Measurements from ENCODE around the gene CTDSP2. TPM values are rescaled to one million over a fixed set of nuclear protein-coding genes. Genes with fewer than 3 reads are reported as not detected.

Gene CTDSP2
- total and polyA plus RNA-seq, 2 of the 8 experiments (the other 6 are each of a cell fraction or from before 2014, with no cell fraction given) = 71.3 to 91.7 TPM

DNA sequence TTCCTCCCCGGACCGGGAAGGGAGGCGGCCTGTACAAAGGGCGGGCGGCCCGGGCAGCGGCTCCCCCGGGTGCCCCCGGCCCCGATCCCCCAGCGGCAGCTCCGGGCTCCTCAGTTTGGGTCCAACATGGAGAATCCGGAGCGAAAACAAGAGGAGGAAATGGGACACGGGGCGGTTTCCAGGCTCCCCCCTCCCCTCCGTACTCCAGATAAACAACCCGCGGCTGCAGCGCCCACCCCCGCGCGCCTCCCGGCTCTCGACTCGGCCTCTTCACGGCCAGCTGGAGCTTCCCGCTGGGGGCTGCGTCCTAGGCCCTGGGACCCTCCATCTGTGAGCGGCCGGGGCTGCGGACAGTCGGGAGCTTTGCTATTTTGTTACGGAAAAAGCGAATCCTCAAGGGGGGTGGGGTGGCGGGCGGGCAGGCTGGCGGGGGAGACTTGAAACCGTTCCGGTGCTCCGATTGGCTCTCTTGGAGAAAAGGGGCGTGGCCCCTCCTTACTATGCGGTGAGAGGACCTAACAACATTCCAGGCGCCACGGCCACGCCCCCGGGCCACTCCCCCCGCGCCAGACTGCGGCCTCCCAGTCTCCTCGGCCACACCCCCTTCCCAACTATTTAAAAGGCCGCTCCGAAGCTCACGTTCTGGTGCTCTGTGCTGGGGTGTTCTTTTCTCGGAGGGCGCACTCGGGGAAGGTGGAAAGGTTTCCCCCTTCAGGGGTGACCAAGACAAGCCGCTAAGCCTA lies at the start of gene CTDSP2 (continued):
- TF ChIP-seq SAP30 (IDR thresholded peaks at IDR 0.05; ENCODE audit: insufficient read depth, insufficient replicate concordance, low read length) (no peak), KDM4A (IDR thresholded peaks at IDR 0.05; ENCODE audit: low read depth, low read length, severe bottlenecking) (peak; percentile 25), CHD1 (IDR thresholded peaks at IDR 0.05; ENCODE audit: low read depth, low read length) (no peak), ASH2L (IDR thresholded peaks at IDR 0.05; ENCODE audit: low read length) (peak; percentile 57), KDM1A (IDR thresholded peaks at IDR 0.05; ENCODE audit: borderline replicate concordance, low read length) (no peak), NANOG (IDR thresholded peaks at IDR 0.05; ENCODE audit: insufficient read depth, low read depth, low read length, poor library complexity, severe bottlenecking) (no peak), BACH1 (IDR thresholded peaks at IDR 0.05; ENCODE audit: low read length) (0 out of 2 replicates have a peak, but pooled peaks have one; percentile 49), SP4 (IDR thresholded peaks at IDR 0.05; ENCODE audit: low read length) (peak; percentile 92), CEBPB (IDR thresholded peaks at IDR 0.05; ENCODE audit: low read depth, low read length) (no peak), RNF2 (IDR thresholded peaks at IDR 0.05; ENCODE audit: borderline replicate concordance, low read depth, low read length, missing control alignments, poor library complexity, severe bottlenecking) (no peak), POU5F1 (IDR thresholded peaks at IDR 0.05; ENCODE audit: low read depth, low read length) (no peak), RXRA (IDR thresholded peaks at IDR 0.05; ENCODE audit: insufficient read depth, low read depth, low read length) (no peak), SP2 (IDR thresholded peaks at IDR 0.05; ENCODE audit: low read length) (no peak), RBBP5 (IDR thresholded peaks at IDR 0.05; ENCODE audit: borderline replicate concordance, low read depth, low read length) (peak; percentile 57; the same call in 1 of the 2 replicates), YY1 (IDR thresholded peaks at IDR 0.05; ENCODE audit: low read depth, low read length) (peak; percentile 60), TAF7 (optimal IDR thresholded peaks at IDR 0.05; ENCODE audit: borderline replicate concordance, low read depth, low read length) (peak; percentile 50), SRF (IDR thresholded peaks at IDR 0.05; ENCODE audit: low read depth, low read length) (no peak), SIX5 (IDR thresholded peaks at IDR 0.05; ENCODE audit: low read depth, low read length) (no peak), TAF1 (IDR thresholded peaks at IDR 0.05; ENCODE audit: low read depth, low read length) (peak; percentile 80), CBX5 (IDR thresholded peaks at IDR 0.05; ENCODE audit: low read depth, low read length) (no peak), GTF2F1 (IDR thresholded peaks at IDR 0.05; ENCODE audit: borderline replicate concordance, low read depth, low read length) (no peak), NRF1 (IDR thresholded peaks at IDR 0.05; ENCODE audit: low read depth, low read length) (no peak)
- TF ChIP-seq, protein P1, sequence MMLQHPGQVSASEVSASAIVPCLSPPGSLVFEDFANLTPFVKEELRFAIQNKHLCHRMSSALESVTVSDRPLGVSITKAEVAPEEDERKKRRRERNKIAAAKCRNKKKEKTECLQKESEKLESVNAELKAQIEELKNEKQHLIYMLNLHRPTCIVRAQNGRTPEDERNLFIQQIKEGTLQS (IDR thresholded peaks at IDR 0.05; ENCODE audit: insufficient read depth, low read depth, low read length) = no peak
- TF ChIP-seq, protein P2, sequence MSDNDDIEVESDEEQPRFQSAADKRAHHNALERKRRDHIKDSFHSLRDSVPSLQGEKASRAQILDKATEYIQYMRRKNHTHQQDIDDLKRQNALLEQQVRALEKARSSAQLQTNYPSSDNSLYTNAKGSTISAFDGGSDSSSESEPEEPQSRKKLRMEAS (IDR thresholded peaks at IDR 0.05) = no peak

Data from H1 (cell line).